IMR-90 (cell line): ENCODE measurements around the gene MRPS24. TPM values are rescaled to one million over a fixed set of nuclear protein-coding genes. Genes with fewer than 3 reads are reported as not detected.

Experiments used
- ATAC-seq: fragments of 200-7000 bp; cut with Tn5 transposase; 2 replicates; pipeline ENCODE4 v1.9.1; 2020; ENCODE audit warnings: low read depth, mild to moderate bottlenecking, moderate library complexity
- BruUV-seq: library from RNA; stranded (reverse); fragments of 400-500 nt; replicated peaks from 2 replicates; lab custom pipeline; 2021; lab: Mats Ljungman, UMichigan
- CTCF ChIA-PET: fragments of 300-600 bp; formaldehyde crosslinking; extraction: SDS; loops from one replicate; lab custom pipeline; 2021; ENCODE audit warnings: antibody characterized with exemption; lab: Yijun Ruan, JAX
- POLR2A ChIA-PET: fragments of 300-600 bp; sonication (Branson Sonifier 250); formaldehyde crosslinking; loops from one replicate; lab custom pipeline; 2022; ENCODE audit warnings: antibody characterized with exemption; ENCODE audit not compliant: unreplicated experiment; lab: Charles Lee
- DNase-seq: peaks from one replicate; pipeline ENCODE4 v3.0.0; 2013
- H2AFZ ChIP-seq: replicated peaks from 2 replicates; pipeline ENCODE3; 2013; ENCODE audit warnings: low read length, mild to moderate bottlenecking; ENCODE audit not compliant: poor library complexity
- H2AK5ac ChIP-seq: 2 replicates; pipeline ENCODE4 v1.6.1; 2013; ENCODE audit warnings: low read depth, low read length, inconsistent platforms
- H2AK9ac ChIP-seq: replicated peaks from 2 replicates; pipeline ENCODE3; 2013; ENCODE audit warnings: mild to moderate bottlenecking, low read depth, low read length, moderate library complexity; ENCODE audit not compliant: poor library complexity
- H2BK120ac ChIP-seq: 2 replicates; pipeline ENCODE4 v1.6.1; 2013; ENCODE audit warnings: low read depth, low read length, inconsistent platforms
- H2BK15ac ChIP-seq: 3 replicates; pipeline ENCODE4 v1.6.1; 2013; ENCODE audit warnings: low read depth, low read length, inconsistent platforms
- H2BK20ac ChIP-seq: 2 replicates; pipeline ENCODE4 v1.6.1; 2013; ENCODE audit warnings: low read depth, mild to moderate bottlenecking, inconsistent platforms, low read length, moderate library complexity
- H2BK5ac ChIP-seq: 2 replicates; pipeline ENCODE4 v1.6.1; 2013; ENCODE audit warnings: mild to moderate bottlenecking, low read depth, low read length, inconsistent platforms; ENCODE audit not compliant: poor library complexity, severe bottlenecking
- H3K14ac ChIP-seq: replicated peaks from 2 replicates; pipeline ENCODE4 v1.6.1; 2013; ENCODE audit warnings: low read depth, low read length, inconsistent platforms
- H3K18ac ChIP-seq: 2 replicates; pipeline ENCODE4 v1.6.1; 2013; ENCODE audit warnings: low read depth, low read length, control low read depth
- H3K23ac ChIP-seq: 2 replicates; pipeline ENCODE4 v1.6.1; 2013; ENCODE audit warnings: low read depth, low read length, inconsistent platforms
- H3K27ac ChIP-seq: 2 replicates; pipeline ENCODE4 v1.5.1; 2013; ENCODE audit warnings: mild to moderate bottlenecking, control low read depth, low read length; ENCODE audit not compliant: insufficient read depth
- H3K27me3 ChIP-seq: 2 replicates; pipeline ENCODE4 v1.6.1; 2013; ENCODE audit warnings: low read length; ENCODE audit not compliant: control insufficient read depth, insufficient read depth
- H3K36me3 ChIP-seq: 2 replicates; pipeline ENCODE4 v1.6.1; 2013; ENCODE audit warnings: low read length, mixed read lengths; ENCODE audit not compliant: control insufficient read depth, insufficient read depth
- H3K4ac ChIP-seq: 2 replicates; pipeline ENCODE4 v1.6.1; 2013; ENCODE audit warnings: low read depth, low read length, inconsistent platforms
- H3K4me1 ChIP-seq: 2 replicates; pipeline ENCODE4 v1.6.1; 2013; ENCODE audit warnings: low read length, mixed read lengths; ENCODE audit not compliant: control insufficient read depth, insufficient read depth
- H3K4me2 ChIP-seq: 2 replicates; pipeline ENCODE4 v1.6.1; 2013; ENCODE audit warnings: low read depth, mild to moderate bottlenecking, control low read depth, low read length, moderate library complexity
- H3K4me3 ChIP-seq: 2 replicates; pipeline ENCODE4 v1.5.1; 2013; ENCODE audit warnings: low read depth, mild to moderate bottlenecking, control low read depth, low read length, moderate library complexity; ENCODE audit not compliant: insufficient read depth
- H3K56ac ChIP-seq: 2 replicates; pipeline ENCODE4 v1.6.1; 2013; ENCODE audit warnings: low read length, inconsistent platforms; ENCODE audit not compliant: insufficient read depth; ENCODE audit errors: extremely low read depth
- H3K79me1 ChIP-seq, 2 experiments: 2 replicates each; pipeline ENCODE4 v1.6.1; 2013; ENCODE audit warnings: low read length in 2 of 2, inconsistent platforms in 1 of 2, low read depth in 1 of 2
- H3K9ac ChIP-seq: 2 replicates; pipeline ENCODE4 v1.6.1; 2013; ENCODE audit warnings: low read depth, low read length, control low read depth
- H3K9me1 ChIP-seq: 2 replicates; pipeline ENCODE4 v1.6.1; 2013; ENCODE audit warnings: low read length, inconsistent platforms; ENCODE audit not compliant: insufficient read depth
- H3K9me3 ChIP-seq: 2 replicates; pipeline ENCODE4 v1.6.1; 2013; ENCODE audit warnings: low read length; ENCODE audit not compliant: control insufficient read depth, insufficient read depth
- H4K20me1 ChIP-seq: 2 replicates; pipeline ENCODE4 v1.6.1; 2013; ENCODE audit warnings: low read length, inconsistent platforms; ENCODE audit not compliant: insufficient read depth
- H4K5ac ChIP-seq: 2 replicates; pipeline ENCODE4 v1.6.1; 2013; ENCODE audit warnings: mild to moderate bottlenecking, low read depth, low read length, control low read depth
- H4K8ac ChIP-seq, 2 experiments: 2 replicates each; pipeline ENCODE4 v1.6.1; 2013; ENCODE audit warnings: low read depth in 2 of 2, low read length in 2 of 2, control low read depth in 1 of 2, inconsistent platforms in 1 of 2
- H4K91ac ChIP-seq: 2 replicates; pipeline ENCODE4 v1.6.1; 2013; ENCODE audit warnings: low read depth, low read length, inconsistent platforms; ENCODE audit not compliant: insufficient read depth
- ELK1 ChIP-seq: fragments of 150-350 bp; IDR thresholded peaks from 2 replicates; pipeline ENCODE4 v1.6.1; 2016; ENCODE audit warnings: low read depth, mild to moderate bottlenecking, low read length, moderate library complexity, borderline replicate concordance
- MAZ ChIP-seq: IDR thresholded peaks from 2 replicates; pipeline ENCODE4 v1.6.1; 2012; ENCODE audit warnings: low read depth, mild to moderate bottlenecking, low read length, improper control_type of control experiment, moderate library complexity, borderline replicate concordance
- POLR2A ChIP-seq: IDR thresholded peaks from 2 replicates; pipeline ENCODE4 v1.6.1; 2012; ENCODE audit warnings: mild to moderate bottlenecking, low read depth, low read length
- WGBS, 2 experiments: methylation state at CpG; one replicate each; pipeline versions ENCODE4 v1.1.5 to v1.1.7; 2013; ENCODE audit warnings: missing lambda C conversion rate in 2 of 2; ENCODE audit not compliant: insufficient read length in 1 of 2; ENCODE audit errors: extremely low coverage in 2 of 2; 5-methylcytosine and 5-hydroxymethylcytosine counted together
- dilution Hi-C: fragments of 300-500 bp; cut with HindIII; formaldehyde crosslinking; loops from one replicate; pipeline ENCODE4 v1.14.3; 2018; ENCODE audit warnings: low sequenced_read_pairs; ENCODE audit not compliant: unreplicated experiment
- in situ Hi-C: fragments of 300-500 bp; cut with MboI; formaldehyde crosslinking; loops from 3 replicates; pipeline ENCODE4 v1.14.3; 2019; ENCODE audit warnings: low sequenced_read_pairs, inconsistent platforms, mixed read lengths
- intact Hi-C: fragments of 100-400 bp; cut with micrococcal nuclease; formaldehyde crosslinking; loops from 2 replicates; pipeline ENCODE4 v1.10.0; 2022
- polyA plus RNA-seq, 3 experiments: library from polyadenylated mRNA; depleted of rRNA; stranded (reverse); fragments of >200 nt; gene quantifications; 2 replicates each; pipeline ENCODE4 v1.2.3, GENCODE V29; 2012; ENCODE audit warnings: low replicate concordance in 1 of 3
- total RNA-seq: library from RNA; depleted of rRNA; stranded (reverse); fragments of >200 nt; gene quantifications from 2 replicates; pipeline ENCODE4 v1.2.3, GENCODE V29; 2012

MRPS24 gene
- total and polyA plus RNA-seq, 2 of the 4 experiments (the other 2 are of a cell fraction) = 151 to 266 TPM

GRCh38 chr7:43906331-43907010 lies 37.2 kb upstream of the MRPS24 start, which contains the start of gene URGCP:
TSS of gene URGCP (minus strand) at chr7:43906596. CDS start at chr7:43906575, 21 bp downstream.
- dilution Hi-C loops (no loop called here), intact Hi-C loops (no loop called here), in situ Hi-C loops (no loop called here)
- Histone ChIP-seq H3K14ac (peak within 1 kb of the TSS; percentile 90), H3K79me1 (peaks cover 27 to 48% of the 10 kb centered on the region in 2 experiments; a peak in 3 of 4 replicates), H3K56ac (peak within 1 kb of the TSS; percentile 40), H2BK120ac (no peak within 1 kb of the TSS), H2AK5ac (peak within 1 kb of the TSS; percentile 83), H4K8ac (peak within 1 kb of the TSS; percentile 85 to 86; a peak in 3 of 4 replicates), H3K9me1 (peaks cover 24% of the 10 kb centered on the region), H3K23ac (peak within 1 kb of the TSS; percentile 81), H2AFZ (peak within 1 kb of the TSS; percentile 95), H4K91ac (0 out of 2 replicates have a peak within 1 kb of the TSS, but pooled peaks have one; percentile 68), H3K4ac (peak within 1 kb of the TSS; percentile 82), H4K20me1 (peaks cover 33% of the 10 kb centered on the region), H3K27me3 (no peaks in the 10 kb centered on the region), H3K4me2 (peak within 1 kb of the TSS; percentile 99), H3K18ac (no peak within 1 kb of the TSS), H2BK20ac (no peak within 1 kb of the TSS), H4K5ac (peak within 1 kb of the TSS; percentile 93), H2AK9ac (peak within 1 kb of the TSS; percentile 83), H2BK5ac (peak within 1 kb of the TSS; percentile 72), H3K4me3 (peak within 1 kb of the TSS; percentile 81), H3K9ac (peak within 1 kb of the TSS; percentile 82), H3K9me3 (no peaks in the 10 kb centered on the region), H2BK15ac (0 out of 3 replicates have a peak within 1 kb of the TSS, but pooled peaks have one; percentile 4), H3K36me3 (no peaks in the 10 kb centered on the region), H3K4me1 (peaks cover 7% of the 10 kb centered on the region), H3K27ac (peak within 1 kb of the TSS; percentile 83)
- CTCF ChIA-PET = no interaction called here
- DNase-seq (peak; percentile 20), ATAC-seq (peak; percentile 90)
- BruUV-seq = no TSS peak
- 3% methylated on average over 21 of the region's 73 CpGs; no CpG with 5 or more reads in 1 of the 2 experiments for WGBS, 2 experiments
- TF ChIP-seq POLR2A = peak; percentile 40; the same call in 1 of the 2 replicates
- peak; percentile 35; the same call in 1 of the 2 replicates for TF ChIP-seq MAZ
- no peak for TF ChIP-seq ELK1
- POLR2A ChIA-PET = no interaction called here
